Osteoblast (primary cell): ENCODE results near the gene TUBA4B. TPM values are rescaled to one million over a fixed set of nuclear protein-coding genes. Genes with fewer than 3 reads are reported as not detected.

ENCODE experiments used
- DNase-seq: peaks from one replicate; pipeline ENCODE4 v3.0.0; 2011; ENCODE audit warnings: low spot score, mixed read lengths; ENCODE audit not compliant: insufficient read length; ENCODE audit errors: missing footprints
- H2AFZ ChIP-seq: 2 replicates; pipeline ENCODE4 v1.6.0; 2011; ENCODE audit warnings: mild to moderate bottlenecking, low read length
- H3K27ac ChIP-seq: 2 replicates; pipeline ENCODE4 v1.5.1; 2011; ENCODE audit warnings: mild to moderate bottlenecking, low read depth, low read length, moderate library complexity
- H3K27me3 ChIP-seq: 2 replicates; pipeline ENCODE4 v1.6.0; 2012; ENCODE audit warnings: mild to moderate bottlenecking, control low read depth, inconsistent platforms, low read length, moderate library complexity; ENCODE audit not compliant: insufficient read depth
- H3K36me3 ChIP-seq: 2 replicates; pipeline ENCODE4 v1.5.1; 2011; ENCODE audit warnings: mild to moderate bottlenecking, low read length, control low read depth, moderate library complexity; ENCODE audit not compliant: insufficient read depth
- H3K4me1 ChIP-seq: 2 replicates; pipeline ENCODE4 v1.5.1; 2011; ENCODE audit warnings: mild to moderate bottlenecking, low read length, control low read depth, moderate library complexity; ENCODE audit not compliant: insufficient read depth
- H3K4me2 ChIP-seq: 2 replicates; pipeline ENCODE4 v1.6.0; 2011; ENCODE audit warnings: mild to moderate bottlenecking, low read length; ENCODE audit not compliant: insufficient read depth
- H3K4me3 ChIP-seq: fragments of 200-600 bp; sonication (generic); 3 replicates; pipeline ENCODE4 v1.5.1; 2012; ENCODE audit warnings: mild to moderate bottlenecking, low read length, inconsistent platforms; ENCODE audit not compliant: insufficient read depth
- H3K79me2 ChIP-seq: 2 replicates; pipeline ENCODE4 v1.6.0; 2012; ENCODE audit warnings: mild to moderate bottlenecking, low read length, control low read depth, inconsistent platforms; ENCODE audit not compliant: insufficient read depth
- H3K9me3 ChIP-seq: 2 replicates; pipeline ENCODE4 v1.5.1; 2011; ENCODE audit warnings: low read depth, low read length, control low read depth
- H4K20me1 ChIP-seq: 2 replicates; pipeline ENCODE4 v1.6.0; 2012; ENCODE audit warnings: mild to moderate bottlenecking, low read length, control low read depth; ENCODE audit not compliant: insufficient read depth
- small RNA-seq: library from RNA; depleted of rRNA; stranded (forward); fragments of <200 nt; gene quantifications from one replicate; pipeline ENCODE3, GENCODE V24; 2012
- total RNA-seq: library from RNA; depleted of rRNA; stranded (reverse); fragments of >200 nt; gene quantifications from 2 replicates; pipeline ENCODE4 v1.2.3, GENCODE V29; 2012
- TF ChIP-seq, protein P1 (sequence below): IDR thresholded peaks from 2 replicates; pipeline ENCODE4 v1.5.1; 2011; ENCODE audit warnings: mild to moderate bottlenecking, low read depth, low read length, moderate library complexity; ENCODE audit errors: extremely low read depth

The TUBA4B gene
- total RNA-seq, 1 donor: not detected

DNA sequence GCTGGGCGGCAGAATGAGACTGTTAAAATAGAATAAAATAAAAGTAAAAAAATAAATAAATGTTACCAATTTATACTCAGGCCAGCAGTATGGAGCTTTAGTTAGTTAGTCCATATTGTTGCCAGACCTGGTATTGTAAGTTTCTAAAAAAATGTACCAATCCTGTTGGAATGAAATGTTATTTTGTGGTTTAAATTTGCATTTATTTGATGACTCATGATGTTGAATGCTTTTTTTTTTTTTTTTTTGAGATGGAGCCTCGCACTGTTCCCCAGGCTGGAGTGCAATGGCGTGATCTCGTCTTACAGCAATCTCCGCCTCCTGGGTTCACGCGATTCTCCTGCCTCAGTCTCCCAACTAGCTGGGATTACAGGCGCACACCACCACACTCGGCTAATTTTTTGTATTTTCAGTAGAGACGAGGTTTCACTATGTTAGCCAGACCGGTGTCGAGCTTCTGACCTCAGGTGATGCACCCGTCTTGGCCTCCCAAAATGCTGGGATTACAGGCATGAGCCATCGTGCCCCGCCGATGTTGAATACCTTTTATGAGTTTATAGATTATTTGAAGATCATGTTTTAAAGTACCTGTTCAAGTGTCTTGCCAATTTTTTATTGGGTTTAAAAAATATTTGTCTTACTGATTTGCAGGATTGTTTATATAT is 61.9 kb downstream of the TUBA4B start:
- Histone ChIP-seq H3K79me2 (no peaks in the 10 kb centered on the region), H3K9me3 (no peaks in the 10 kb centered on the region), H3K36me3 (no peaks in the 10 kb centered on the region), H3K27me3 (peaks cover 7% of the 10 kb centered on the region), H3K4me2 (no peak overlapping the region), H3K4me3 (no peak overlapping the region), H3K4me1 (peaks cover 4% of the 10 kb centered on the region), H3K27ac (no peak overlapping the region), H4K20me1 (no peaks in the 10 kb centered on the region), H2AFZ (no peak overlapping the region)
- TF ChIP-seq, protein P1, sequence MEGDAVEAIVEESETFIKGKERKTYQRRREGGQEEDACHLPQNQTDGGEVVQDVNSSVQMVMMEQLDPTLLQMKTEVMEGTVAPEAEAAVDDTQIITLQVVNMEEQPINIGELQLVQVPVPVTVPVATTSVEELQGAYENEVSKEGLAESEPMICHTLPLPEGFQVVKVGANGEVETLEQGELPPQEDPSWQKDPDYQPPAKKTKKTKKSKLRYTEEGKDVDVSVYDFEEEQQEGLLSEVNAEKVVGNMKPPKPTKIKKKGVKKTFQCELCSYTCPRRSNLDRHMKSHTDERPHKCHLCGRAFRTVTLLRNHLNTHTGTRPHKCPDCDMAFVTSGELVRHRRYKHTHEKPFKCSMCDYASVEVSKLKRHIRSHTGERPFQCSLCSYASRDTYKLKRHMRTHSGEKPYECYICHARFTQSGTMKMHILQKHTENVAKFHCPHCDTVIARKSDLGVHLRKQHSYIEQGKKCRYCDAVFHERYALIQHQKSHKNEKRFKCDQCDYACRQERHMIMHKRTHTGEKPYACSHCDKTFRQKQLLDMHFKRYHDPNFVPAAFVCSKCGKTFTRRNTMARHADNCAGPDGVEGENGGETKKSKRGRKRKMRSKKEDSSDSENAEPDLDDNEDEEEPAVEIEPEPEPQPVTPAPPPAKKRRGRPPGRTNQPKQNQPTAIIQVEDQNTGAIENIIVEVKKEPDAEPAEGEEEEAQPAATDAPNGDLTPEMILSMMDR: no peak
- no peak for DNase-seq

Small RNAs within 50 kb of the gene (small RNA-seq; reads per million reads assigned to genes)
- not detected for gene MIR153-1

Other genes with a start within 250 kb of the TUBA4B start
- gene CFAP65, start 211.7 kb upstream of the TUBA4B start, total RNA-seq: not detected in 2 replicates
- under 0.01 and 0.29 TPM in 2 replicates for gene IHH, start 192.3 kb upstream of the TUBA4B start, total RNA-seq
- 21.7 and 23.0 TPM in 2 replicates for gene NHEJ1, start 92.4 kb upstream of the TUBA4B start, total RNA-seq
- gene SLC23A3, start 83.2 kb upstream of the TUBA4B start, total RNA-seq: 1.4 and 1.5 TPM in 2 replicates
- 26.1 and 26.5 TPM in 2 replicates for gene CNPPD1, start 76.3 kb upstream of the TUBA4B start, total RNA-seq
- gene RETREG2, start 75.0 kb upstream of the TUBA4B start, total RNA-seq: 109 and 121 TPM in 2 replicates
- gene ZFAND2B, start 46.5 kb upstream of the TUBA4B start, total RNA-seq: 25.0 and 26.5 TPM in 2 replicates
- gene ABCB6, start 34.3 kb upstream of the TUBA4B start, total RNA-seq: 26.2 and 28.2 TPM in 2 replicates
- gene ATG9A, start 23.6 kb upstream of the TUBA4B start, total RNA-seq: 56.0 and 60.8 TPM in 2 replicates
- gene ANKZF1, start 23.4 kb upstream of the TUBA4B start, total RNA-seq: 35.1 TPM in 2 replicates
- 13.0 and 21.0 TPM in 2 replicates for gene GLB1L, start 7.8 kb upstream of the TUBA4B start, total RNA-seq
- gene STK16, start 7.8 kb upstream of the TUBA4B start, total RNA-seq: 29.5 and 31.8 TPM in 2 replicates
- 11.9 and 13.6 TPM in 2 replicates for gene TUBA4A, start 675 bp downstream of the TUBA4B start, total RNA-seq
- gene DNAJB2, start 26.1 kb downstream of the TUBA4B start, total RNA-seq: 33.3 and 41.3 TPM in 2 replicates
- under 0.01 and 1.2 TPM in 2 replicates for gene PTPRN, start 56.2 kb downstream of the TUBA4B start, total RNA-seq
- gene RESP18, start 79.5 kb downstream of the TUBA4B start, total RNA-seq: not detected in 2 replicates
- 60.7 and 67.3 TPM in 2 replicates for gene DNPEP, start 134.7 kb downstream of the TUBA4B start, total RNA-seq
- 0.72 and 1.2 TPM in 2 replicates for gene DES, start 165.1 kb downstream of the TUBA4B start, total RNA-seq
- gene SPEG, start 181.6 kb downstream of the TUBA4B start, total RNA-seq: 24.2 and 26.4 TPM in 2 replicates
- 46.0 and 46.3 TPM in 2 replicates for gene GMPPA, start 245.6 kb downstream of the TUBA4B start, total RNA-seq